SK-N-MC (cell line): ENCODE data around the gene GALK2.
A peak's percentile ranks its signal among the peaks of the same experiment; 100 is the strongest.

ENCODE experiments used
- DNase-seq: peaks from one replicate; pipeline ENCODE4 v3.0.0-alpha.2; 2011; ENCODE audit warnings: low read depth, low spot score
- H3K27ac ChIP-seq: fragments of 200-600 bp; sonication (generic); 2 replicates; pipeline ENCODE4 v1.5.1; 2016; ENCODE audit warnings: mixed run types
- H3K36me3 ChIP-seq: fragments of 200-600 bp; sonication (generic); 2 replicates; pipeline ENCODE4 v1.6.1; 2017; ENCODE audit warnings: antibody characterized with exemption, low read length, mixed read lengths; ENCODE audit not compliant: insufficient read depth
- H3K4me3 ChIP-seq: fragments of 200-600 bp; sonication (generic); 2 replicates; pipeline ENCODE4 v1.5.1; 2016
- H3K9ac ChIP-seq: fragments of 200-600 bp; sonication (generic); 2 replicates; pipeline ENCODE4 v1.8.0; 2017; ENCODE audit warnings: mixed run types, mixed read lengths; ENCODE audit not compliant: insufficient read length
- H3K9me3 ChIP-seq: fragments of 200-600 bp; sonication (generic); 2 replicates; pipeline ENCODE4 v1.6.1; 2017; ENCODE audit warnings: low read depth, mild to moderate bottlenecking, antibody characterized with exemption, low read length, moderate library complexity, mixed read lengths
- EZH2 ChIP-seq: fragments of 200-600 bp; sonication (generic); IDR thresholded peaks from one replicate; pipeline ENCODE4 v1.6.1; 2017; ENCODE audit warnings: antibody characterized with exemption
- FOXP2 ChIP-seq: optimal IDR thresholded peaks from 2 replicates; pipeline ENCODE3; 2011; ENCODE audit warnings: mild to moderate bottlenecking, moderate library complexity; ENCODE audit not compliant: insufficient read depth; ENCODE audit errors: extremely low read length, control extremely low read depth
- POLR2AphosphoS5 ChIP-seq: IDR thresholded peaks from 2 replicates; pipeline ENCODE4 v1.6.1; 2012; ENCODE audit warnings: mild to moderate bottlenecking, low read depth, low read length, borderline replicate concordance

Gene GALK2

GRCh38 chr15:49314716-49315115 lies 144.7 kb downstream of the GALK2 start:
- Histone ChIP-seq H3K27ac (peak overlapping the region; percentile 97), H3K9ac (peak overlapping the region; percentile 40), H3K4me3 (peak overlapping the region; percentile 63), H3K9me3 (no peaks in the 10 kb centered on the region), H3K36me3 (no peaks in the 10 kb centered on the region; the same call in 1 of the 2 replicates)
- no peak for DNase-seq
- no peak for TF ChIP-seq EZH2
- TF ChIP-seq FOXP2: no peak
- TF ChIP-seq POLR2AphosphoS5: no peak

- no peaks in the 10 kb centered on the region; the same call in 1 of the 2 replicates for H3K36me3 ChIP-seq
- peak overlapping the region; percentile 63 for H3K4me3 ChIP-seq
- H3K9ac ChIP-seq: peak overlapping the region; percentile 29
- H3K9me3 ChIP-seq: no peaks in the 10 kb centered on the region
- DNase-seq: peak; percentile 24
- H3K27ac ChIP-seq: peak overlapping the region; percentile 97
- TF ChIP-seq POLR2AphosphoS5 (no peak), FOXP2 (no peak), EZH2 (no peak)
These were observed 145.4 kb downstream of the GALK2 start for GRCh38 chr15:49315391-49315823.

GRCh38 chr15:49320351-49320750 lies 150.3 kb downstream of the GALK2 start:
- TF ChIP-seq POLR2AphosphoS5 (no peak), FOXP2 (no peak), EZH2 (no peak)
- H3K9ac ChIP-seq: no peak overlapping the region

GRCh38 chr15:49323207-49323606 lies 153.2 kb downstream of the GALK2 start:
- H3K27ac ChIP-seq: no peak overlapping the region
- TF ChIP-seq POLR2AphosphoS5 (no peak), FOXP2 (no peak), EZH2 (no peak)
- H3K9ac ChIP-seq: no peak overlapping the region
- DNase-seq: no peak
- H3K9me3 ChIP-seq: no peaks in the 10 kb centered on the region
- H3K4me3 ChIP-seq: no peak overlapping the region
- no peaks in the 10 kb centered on the region; the same call in 1 of the 2 replicates for H3K36me3 ChIP-seq

More at GRCh38 chr15:49320351-49320750, 150.3 kb downstream of the GALK2 start:
- Histone ChIP-seq H3K9me3 (no peaks in the 10 kb centered on the region), H3K4me3 (no peak overlapping the region), H3K36me3 (no peaks in the 10 kb centered on the region; the same call in 1 of the 2 replicates), H3K27ac (no peak overlapping the region)
- DNase-seq: no peak

- no peak overlapping the region for H3K4me3 ChIP-seq
- no peaks in the 10 kb centered on the region for H3K36me3 ChIP-seq
- H3K27ac ChIP-seq: no peak overlapping the region
- H3K9ac ChIP-seq: no peak overlapping the region
- H3K9me3 ChIP-seq: no peaks in the 10 kb centered on the region
- TF ChIP-seq FOXP2: no peak
- no peak for TF ChIP-seq EZH2
- no peak for TF ChIP-seq POLR2AphosphoS5
- no peak for DNase-seq
These were observed 157.9 kb downstream of the GALK2 start for GRCh38 chr15:49327927-49328326.

- Histone ChIP-seq H3K27ac (no peak overlapping the region), H3K4me3 (no peak overlapping the region), H3K9me3 (no peaks in the 10 kb centered on the region), H3K36me3 (no peaks in the 10 kb centered on the region), H3K9ac (no peak overlapping the region)
- no peak for TF ChIP-seq EZH2
- no peak for DNase-seq
These were observed 158.9 kb downstream of the GALK2 start for GRCh38 chr15:49328941-49329340.

- no peak for DNase-seq
- no peaks in the 10 kb centered on the region for H3K9me3 ChIP-seq
- no peaks in the 10 kb centered on the region for H3K36me3 ChIP-seq
- H3K4me3 ChIP-seq: no peak overlapping the region
- no peak overlapping the region for H3K27ac ChIP-seq
- H3K9ac ChIP-seq: no peak overlapping the region
- no peak for TF ChIP-seq EZH2
- no peak for TF ChIP-seq POLR2AphosphoS5
- TF ChIP-seq FOXP2: no peak
These were observed 160.1 kb downstream of the GALK2 start for GRCh38 chr15:49330166-49330565.

- H3K9me3 ChIP-seq: no peaks in the 10 kb centered on the region
- H3K9ac ChIP-seq: no peak overlapping the region
- H3K36me3 ChIP-seq: no peaks in the 10 kb centered on the region
- no peak overlapping the region for H3K27ac ChIP-seq
- DNase-seq: no peak
- TF ChIP-seq EZH2: no peak
- no peak for TF ChIP-seq FOXP2
- no peak for TF ChIP-seq POLR2AphosphoS5
- no peak overlapping the region for H3K4me3 ChIP-seq
These were observed 161.4 kb downstream of the GALK2 start for GRCh38 chr15:49331442-49331841.

- TF ChIP-seq EZH2: no peak
- TF ChIP-seq FOXP2: no peak
- TF ChIP-seq POLR2AphosphoS5: no peak
- no peak for DNase-seq
- Histone ChIP-seq H3K36me3 (no peaks in the 10 kb centered on the region), H3K9ac (no peak overlapping the region), H3K9me3 (no peaks in the 10 kb centered on the region), H3K4me3 (no peak overlapping the region), H3K27ac (no peak overlapping the region)
These were observed 161.9 kb downstream of the GALK2 start for GRCh38 chr15:49331951-49332350.

- Histone ChIP-seq H3K4me3 (no peak overlapping the region), H3K27ac (no peak overlapping the region), H3K9me3 (no peaks in the 10 kb centered on the region), H3K36me3 (no peaks in the 10 kb centered on the region), H3K9ac (no peak overlapping the region)
- TF ChIP-seq FOXP2: no peak
- no peak for TF ChIP-seq POLR2AphosphoS5
- TF ChIP-seq EZH2: no peak
- no peak for DNase-seq
These were observed 169.6 kb downstream of the GALK2 start for GRCh38 chr15:49339656-49340055.
